Esophagus squamous epithelium (tissue), 5 donors: ENCODE results near the gene C3orf22. TPM values are rescaled to one million over a fixed set of nuclear protein-coding genes. Genes with fewer than 3 reads are reported as not detected.

Experiments
- DNase-seq: peaks from one replicate; lab custom pipeline; 2025; lab: John Stamatoyannopoulos, UW
- H3K27ac ChIP-seq, 4 donors: fragments of 200-600 bp; sonication (generic); one replicate each; pipeline ENCODE4 v1.5.1; 2016 to 2019; ENCODE audit warnings: mild to moderate bottlenecking in 1 of 4
- H3K27me3 ChIP-seq, 4 donors: fragments of 200-600 bp; sonication (generic); 1 replicate in 3 of 4; 2 replicates in 1 of 4; pipeline versions ENCODE4 v1.5.1 to v1.6.0; 2017 to 2021; ENCODE audit warnings: antibody characterized with exemption in 1 of 4
- H3K36me3 ChIP-seq, 3 donors: fragments of 200-600 bp; sonication (generic); one replicate each; pipeline ENCODE4 v1.5.1; 2016 to 2019
- H3K4me1 ChIP-seq, 3 donors: fragments of 200-600 bp; sonication (generic); one replicate each; pipeline ENCODE4 v1.5.1; 2017 to 2019
- H3K4me3 ChIP-seq, 4 donors: fragments of 200-600 bp; sonication (generic); 1 replicate in 3 of 4; 2 replicates in 1 of 4; pipeline ENCODE4 v1.5.1; 2016 to 2019; ENCODE audit warnings: mild to moderate bottlenecking in 2 of 4, moderate library complexity in 1 of 4
- H3K9me3 ChIP-seq, 3 donors: fragments of 200-600 bp; sonication (generic); one replicate each; pipeline ENCODE4 v1.5.1; 2016 to 2019
- POLR2A ChIP-seq, 4 donors: fragments of 450-650 bp; IDR thresholded peaks; one replicate each; pipeline ENCODE4 v1.6.1; 2017; ENCODE audit warnings: antibody characterized with exemption in 4 of 4, mild to moderate bottlenecking in 4 of 4, moderate library complexity in 3 of 4
- WGBS, 2 donors: methylation state at CpG; one replicate each; pipeline ENCODE4 v1.1.5; 2018; 5-methylcytosine and 5-hydroxymethylcytosine counted together
- intact Hi-C: fragments of 100-400 bp; cut with DNase I; formaldehyde crosslinking; loops from one replicate; pipeline ENCODE4 v1.15.0; 2022
- total RNA-seq, 4 donors: library from RNA; depleted of rRNA; stranded (reverse); fragments of >200 nt; gene quantifications; one replicate each; pipeline ENCODE4 v1.1.0, GENCODE V29; 2016
- TF ChIP-seq, protein P1 (sequence below), 6 experiments: fragments of 450-650 bp in 4 of 6; fragments of 200-600 bp in 2 of 6; sonication (generic) in 2 of 6; IDR thresholded peaks; one replicate each; pipeline ENCODE4 v1.5.1; 2016 to 2019; ENCODE audit warnings: antibody characterized with exemption in 6 of 6, mild to moderate bottlenecking in 4 of 6, moderate library complexity in 4 of 6
- donor health status: DM: yes; HTN: yes; CAD: no.

C3orf22 gene
- total RNA-seq, 4 donors from 2014 or later, result not detected

GRCh38 chr3:126518779-126519177, 40.0 kb downstream of the C3orf22 start:
- no peak overlapping the region for H3K27ac ChIP-seq
- intact Hi-C loops, result no loop called here
- H3K4me3 ChIP-seq, result no peak overlapping the region
- H3K9me3 ChIP-seq, result no peaks in the 10 kb centered on the region
- TF ChIP-seq, protein P1, sequence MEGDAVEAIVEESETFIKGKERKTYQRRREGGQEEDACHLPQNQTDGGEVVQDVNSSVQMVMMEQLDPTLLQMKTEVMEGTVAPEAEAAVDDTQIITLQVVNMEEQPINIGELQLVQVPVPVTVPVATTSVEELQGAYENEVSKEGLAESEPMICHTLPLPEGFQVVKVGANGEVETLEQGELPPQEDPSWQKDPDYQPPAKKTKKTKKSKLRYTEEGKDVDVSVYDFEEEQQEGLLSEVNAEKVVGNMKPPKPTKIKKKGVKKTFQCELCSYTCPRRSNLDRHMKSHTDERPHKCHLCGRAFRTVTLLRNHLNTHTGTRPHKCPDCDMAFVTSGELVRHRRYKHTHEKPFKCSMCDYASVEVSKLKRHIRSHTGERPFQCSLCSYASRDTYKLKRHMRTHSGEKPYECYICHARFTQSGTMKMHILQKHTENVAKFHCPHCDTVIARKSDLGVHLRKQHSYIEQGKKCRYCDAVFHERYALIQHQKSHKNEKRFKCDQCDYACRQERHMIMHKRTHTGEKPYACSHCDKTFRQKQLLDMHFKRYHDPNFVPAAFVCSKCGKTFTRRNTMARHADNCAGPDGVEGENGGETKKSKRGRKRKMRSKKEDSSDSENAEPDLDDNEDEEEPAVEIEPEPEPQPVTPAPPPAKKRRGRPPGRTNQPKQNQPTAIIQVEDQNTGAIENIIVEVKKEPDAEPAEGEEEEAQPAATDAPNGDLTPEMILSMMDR (IDR thresholded peaks at IDR 0.05), result no peak
- peaks cover 0 to 42% (median 4%) of the 10 kb centered on the region in 4 donors for H3K27me3 ChIP-seq
- 50 to 83% methylated on average over 1 to 3 of the region's 4 CpGs for WGBS, 2 donors
- DNase-seq, result no peak
- no peaks in the 10 kb centered on the region for H3K36me3 ChIP-seq
- peaks cover 1 to 3% (median 3%) of the 10 kb centered on the region in 3 donors for H3K4me1 ChIP-seq

DNA sequence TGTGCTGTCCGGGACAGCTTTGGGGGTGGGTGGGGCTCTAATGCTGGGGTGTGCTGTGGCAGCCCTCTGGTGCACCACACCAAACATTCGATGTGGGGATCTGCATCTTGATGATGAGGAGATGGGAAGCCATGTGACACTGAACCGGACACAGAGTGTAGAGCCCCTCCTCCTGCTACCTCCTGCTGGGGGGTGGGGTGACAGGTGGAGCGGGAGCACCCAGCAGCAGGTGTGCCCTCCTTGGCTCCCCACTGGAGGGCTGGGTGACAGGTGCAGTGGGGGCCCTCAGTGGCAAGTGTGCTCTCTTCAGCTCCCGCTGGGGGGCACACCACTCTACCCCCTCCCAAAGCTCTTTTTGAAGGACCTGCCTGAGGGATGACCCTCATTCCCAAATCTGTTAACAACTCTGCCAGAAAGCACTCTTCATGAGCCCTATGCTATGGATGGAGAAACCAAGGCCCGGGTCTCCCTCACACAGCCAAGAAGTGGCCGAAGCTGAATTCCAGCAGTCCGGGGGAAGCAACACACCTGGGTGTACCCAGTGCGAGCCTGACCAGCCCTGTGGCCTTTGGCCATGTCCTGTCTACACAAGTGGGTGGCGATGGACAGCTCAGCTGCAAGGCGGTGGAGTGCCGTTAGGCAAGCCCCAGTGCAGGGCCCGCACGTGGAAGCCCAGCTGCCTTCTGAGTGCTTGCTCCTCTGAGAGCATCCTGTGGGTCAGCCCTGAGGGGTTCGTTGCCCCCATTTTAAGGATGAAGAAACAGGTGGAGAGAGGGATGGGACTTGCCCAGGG, 40.5 kb downstream of the C3orf22 start:
- no peak for DNase-seq
- H3K27ac ChIP-seq, result no peak overlapping the region
- H3K9me3 ChIP-seq, result no peaks in the 10 kb centered on the region
- TF ChIP-seq, protein P1 (IDR thresholded peaks at IDR 0.05), result no peak
- no peak for TF ChIP-seq POLR2A (IDR thresholded peaks at IDR 0.05)
- H3K4me3 ChIP-seq, result no peak overlapping the region
- intact Hi-C loops, result no loop called here
- no peaks in the 10 kb centered on the region for H3K36me3 ChIP-seq
- H3K27me3 ChIP-seq, result peaks cover 0 to 36% (median 1%) of the 10 kb centered on the region in 4 donors
- WGBS, 2 donors, result 83% methylated on average over 6 of the region's 15 CpGs; no CpG with 5 or more reads in 1 of the 2 donors
- peaks cover 0 to 4% (median 0%) of the 10 kb centered on the region in 3 donors for H3K4me1 ChIP-seq

DNA sequence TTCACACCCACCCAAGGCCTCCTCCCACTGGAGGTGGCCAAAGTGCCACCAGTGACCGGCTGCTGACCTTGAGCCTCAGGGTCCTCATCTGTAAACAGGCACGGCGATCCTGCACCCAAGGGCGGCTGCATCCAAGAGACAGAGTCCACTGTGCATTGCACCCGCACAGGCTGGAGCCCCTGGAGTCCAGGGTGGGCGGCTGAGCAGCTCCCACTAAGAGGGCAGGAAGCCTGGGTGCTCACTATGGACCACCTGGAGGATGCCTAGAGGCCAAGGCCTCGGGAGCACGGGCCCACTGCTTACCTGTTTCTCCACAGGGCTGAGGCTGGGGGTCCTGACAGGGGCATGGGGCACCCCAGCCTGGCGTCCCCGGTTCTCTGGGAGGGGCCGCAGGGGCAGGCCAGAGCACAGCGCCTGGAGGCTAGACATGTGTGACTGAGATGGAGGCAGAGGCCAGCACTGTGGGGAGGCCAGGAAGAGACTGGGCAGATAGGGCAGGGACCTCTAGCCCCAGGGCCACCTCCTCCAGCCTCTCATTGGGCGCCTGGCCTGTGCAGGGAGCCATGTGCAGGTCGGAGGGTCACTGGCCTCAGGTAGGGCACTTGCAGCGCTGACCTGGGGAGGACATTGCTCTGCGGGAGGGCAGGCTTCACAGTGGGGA, 41.3 kb downstream of the C3orf22 start, which contains the start of gene UROC1:
Gene UROC1 (minus strand): TSS at position 483 of the 661 bp plus-strand sequence. CDS start 54 bp downstream, at position 429.
- DNase-seq, result no peak
- Histone ChIP-seq H3K27ac (no peak within 1 kb of the TSS), H3K4me1 (peaks cover 0 to 12% (median 0%) of the 10 kb centered on the region in 3 donors), H3K9me3 (no peaks in the 10 kb centered on the region), H3K36me3 (no peaks in the 10 kb centered on the region), H3K4me3 (no peak within 1 kb of the TSS), H3K27me3 (peaks cover 0 to 28% (median 0%) of the 10 kb centered on the region in 4 donors)
- TF ChIP-seq, protein P1 (IDR thresholded peaks at IDR 0.05), result no peak
- TF ChIP-seq POLR2A (IDR thresholded peaks at IDR 0.05), result no peak
- intact Hi-C loops, result no loop called here
- 80 to 100% methylated on average over 1 to 3 of the region's 16 CpGs for WGBS, 2 donors

GRCh38 chr3:126516936-126517290, 41.8 kb downstream of the C3orf22 start:
- Histone ChIP-seq H3K36me3 (no peaks in the 10 kb centered on the region), H3K4me1 (peaks cover 0 to 17% (median 0%) of the 10 kb centered on the region in 3 donors), H3K4me3 (no peak overlapping the region), H3K27me3 (peaks cover 0 to 26% (median 0%) of the 10 kb centered on the region in 4 donors), H3K9me3 (no peaks in the 10 kb centered on the region), H3K27ac (no peak overlapping the region)
- no peak for DNase-seq
- no peak for TF ChIP-seq POLR2A (IDR thresholded peaks at IDR 0.05)
- TF ChIP-seq, protein P1 (IDR thresholded peaks at IDR 0.05), result no peak
- 62 to 80% methylated on average over 6 to 7 of the region's 9 CpGs for WGBS, 2 donors
- intact Hi-C loops, result no loop called here
